OCI-LY1 (cell line): Measurements from ENCODE around the gene WDHD1.

ENCODE experiments used
- H2AFZ ChIP-seq: fragments of 200-600 bp; sonication (generic), shearing (Covaris generic); 2 replicates; pipeline ENCODE4 v1.6.0; 2014; ENCODE audit warnings: antibody characterized with exemption, mild to moderate bottlenecking, low read length
- H3F3A ChIP-seq: fragments of 200-600 bp; sonication (generic), shearing (Covaris generic); 2 replicates; pipeline ENCODE4 v1.6.0; 2014; ENCODE audit warnings: mild to moderate bottlenecking, antibody characterized with exemption, low read length, moderate library complexity; ENCODE audit not compliant: insufficient read depth
- H3K27ac ChIP-seq: fragments of 200-600 bp; sonication (generic); 2 replicates; pipeline ENCODE4 v1.5.1; 2014; ENCODE audit warnings: low read length, mixed run types, mild to moderate bottlenecking, low read depth; ENCODE audit not compliant: poor library complexity, severe bottlenecking
- H3K27me3 ChIP-seq: fragments of 200-600 bp; sonication (generic); 2 replicates; pipeline ENCODE4 v1.6.0; 2014; ENCODE audit warnings: antibody characterized with exemption, mild to moderate bottlenecking, low read length, moderate library complexity; ENCODE audit not compliant: insufficient read depth
- H3K36me3 ChIP-seq: fragments of 200-600 bp; sonication (generic); 2 replicates; pipeline ENCODE4 v1.6.1; 2014; ENCODE audit warnings: mild to moderate bottlenecking, antibody characterized with exemption, low read length, moderate library complexity, mixed read lengths; ENCODE audit not compliant: insufficient read depth
- H3K4me1 ChIP-seq: fragments of 200-600 bp; sonication (generic); 2 replicates; pipeline ENCODE4 v1.5.1; 2014; ENCODE audit warnings: mild to moderate bottlenecking, low read length, moderate library complexity; ENCODE audit not compliant: insufficient read depth, severe bottlenecking
- H3K4me2 ChIP-seq: fragments of 200-600 bp; sonication (generic), shearing (Covaris generic); 2 replicates; pipeline ENCODE4 v1.6.1; 2014; ENCODE audit warnings: low read length
- H3K4me3 ChIP-seq: fragments of 200-600 bp; sonication (generic); 2 replicates; pipeline ENCODE4 v1.5.1; 2014; ENCODE audit warnings: low read length, low read depth, mild to moderate bottlenecking, mixed read lengths; ENCODE audit not compliant: poor library complexity, severe bottlenecking
- H3K79me2 ChIP-seq: fragments of 200-600 bp; shearing (Covaris generic); 2 replicates; pipeline ENCODE4 v1.6.1; 2016; ENCODE audit warnings: mixed run types, low read length, mixed read lengths; ENCODE audit not compliant: insufficient read depth
- H3K9ac ChIP-seq: fragments of 200-600 bp; sonication (generic), shearing (Covaris generic); 2 replicates; pipeline ENCODE4 v1.6.1; 2014; ENCODE audit warnings: mild to moderate bottlenecking, low read length, mixed read lengths
- H3K9me2 ChIP-seq: fragments of 200-600 bp; sonication (generic), shearing (Covaris generic); 2 replicates; pipeline ENCODE4 v1.6.1; 2014; ENCODE audit warnings: low read depth, mild to moderate bottlenecking, low read length, mixed read lengths
- H3K9me3 ChIP-seq: fragments of 200-600 bp; shearing (Covaris generic); 2 replicates; pipeline ENCODE4 v1.6.1; 2014; ENCODE audit warnings: low read length, mixed read lengths
- H4K20me1 ChIP-seq: fragments of 200-600 bp; sonication (generic), shearing (Covaris generic); 2 replicates; pipeline ENCODE4 v1.6.0; 2016; ENCODE audit warnings: mild to moderate bottlenecking, low read length; ENCODE audit not compliant: insufficient read depth
- EZH2 ChIP-seq: fragments of 200-600 bp; sonication (generic), shearing (Covaris generic); IDR thresholded peaks from 2 replicates; pipeline ENCODE4 v1.8.0; 2017; ENCODE audit warnings: borderline replicate concordance, mixed run types, mild to moderate bottlenecking, antibody characterized with exemption, low read length, moderate library complexity, mixed read lengths
- TF ChIP-seq, protein P1 (sequence below): fragments of 200-600 bp; sonication (generic), shearing (Covaris generic); IDR thresholded peaks from 2 replicates; pipeline ENCODE4 v1.5.1; 2017; ENCODE audit warnings: mild to moderate bottlenecking, antibody characterized with exemption, low read length, moderate library complexity, mixed read lengths

Gene WDHD1

DNA sequence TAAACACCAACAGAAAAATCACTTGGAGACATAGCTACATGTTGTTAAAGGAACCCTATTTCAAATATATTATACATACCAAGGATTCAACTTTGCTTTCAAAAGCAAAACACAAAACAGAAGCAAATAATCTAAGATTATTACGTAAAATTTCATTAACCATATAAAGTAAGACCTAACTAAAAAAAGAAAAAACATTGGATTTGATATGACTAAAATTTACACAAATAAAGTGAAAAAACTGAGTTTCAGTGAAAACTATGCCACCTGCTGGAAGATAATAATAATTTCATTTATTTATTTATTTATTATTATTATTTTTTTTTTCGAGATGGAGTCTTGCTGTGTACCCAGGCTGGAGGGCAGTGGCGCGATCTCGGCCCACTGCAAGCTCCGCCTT, 45.2 kb downstream of the WDHD1 start:
- Histone ChIP-seq H3K4me2 (no peak overlapping the region), H3K36me3 (peaks cover 84% of the 10 kb centered on the region), H4K20me1 (no peaks in the 10 kb centered on the region), H3K9me2 (no peaks in the 10 kb centered on the region), H3K79me2 (no peaks in the 10 kb centered on the region), H3K27ac (no peak overlapping the region), H3K4me3 (no peak overlapping the region), H3K9me3 (no peaks in the 10 kb centered on the region; the same call in 1 of the 2 replicates), H2AFZ (no peak overlapping the region), H3F3A (no peaks in the 10 kb centered on the region; the same call in 1 of the 2 replicates), H3K27me3 (no peaks in the 10 kb centered on the region), H3K9ac (no peak overlapping the region), H3K4me1 (no peaks in the 10 kb centered on the region)
- TF ChIP-seq, protein P1, sequence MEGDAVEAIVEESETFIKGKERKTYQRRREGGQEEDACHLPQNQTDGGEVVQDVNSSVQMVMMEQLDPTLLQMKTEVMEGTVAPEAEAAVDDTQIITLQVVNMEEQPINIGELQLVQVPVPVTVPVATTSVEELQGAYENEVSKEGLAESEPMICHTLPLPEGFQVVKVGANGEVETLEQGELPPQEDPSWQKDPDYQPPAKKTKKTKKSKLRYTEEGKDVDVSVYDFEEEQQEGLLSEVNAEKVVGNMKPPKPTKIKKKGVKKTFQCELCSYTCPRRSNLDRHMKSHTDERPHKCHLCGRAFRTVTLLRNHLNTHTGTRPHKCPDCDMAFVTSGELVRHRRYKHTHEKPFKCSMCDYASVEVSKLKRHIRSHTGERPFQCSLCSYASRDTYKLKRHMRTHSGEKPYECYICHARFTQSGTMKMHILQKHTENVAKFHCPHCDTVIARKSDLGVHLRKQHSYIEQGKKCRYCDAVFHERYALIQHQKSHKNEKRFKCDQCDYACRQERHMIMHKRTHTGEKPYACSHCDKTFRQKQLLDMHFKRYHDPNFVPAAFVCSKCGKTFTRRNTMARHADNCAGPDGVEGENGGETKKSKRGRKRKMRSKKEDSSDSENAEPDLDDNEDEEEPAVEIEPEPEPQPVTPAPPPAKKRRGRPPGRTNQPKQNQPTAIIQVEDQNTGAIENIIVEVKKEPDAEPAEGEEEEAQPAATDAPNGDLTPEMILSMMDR, result no peak; the same call in 1 of the 2 replicates
- no peak for TF ChIP-seq EZH2

DNA sequence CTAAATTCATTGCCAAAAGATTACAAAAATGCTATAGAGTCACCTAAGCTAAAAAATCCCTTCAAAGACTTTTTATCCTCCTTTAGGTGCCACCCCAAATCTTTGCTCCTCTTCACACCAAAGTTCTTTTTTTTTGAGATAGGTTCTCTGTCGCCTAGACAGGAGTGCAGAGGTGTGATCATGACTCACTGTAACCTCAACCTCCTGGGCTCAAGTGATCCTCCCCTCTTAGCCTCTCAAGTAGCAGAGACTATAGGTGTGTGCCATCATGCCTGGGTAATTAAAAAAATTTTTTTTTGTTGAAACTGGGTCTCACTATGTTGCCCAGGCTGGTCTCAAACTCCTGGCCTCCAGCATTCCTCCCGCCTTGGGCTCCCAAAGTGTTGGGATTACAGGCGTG, 47.9 kb downstream of the WDHD1 start:
- H3K4me3 ChIP-seq, result no peak overlapping the region
- no peak overlapping the region for H3K4me2 ChIP-seq
- TF ChIP-seq, protein P1, result no peak
- TF ChIP-seq EZH2, result no peak
- H3K27ac ChIP-seq, result no peak overlapping the region
- no peaks in the 10 kb centered on the region for H3K79me2 ChIP-seq
- H3K9me3 ChIP-seq, result no peaks in the 10 kb centered on the region
- no peaks in the 10 kb centered on the region; the same call in 1 of the 2 replicates for H3F3A ChIP-seq
- no peak overlapping the region for H2AFZ ChIP-seq
- H3K36me3 ChIP-seq, result peaks cover 63% of the 10 kb centered on the region
- H3K9me2 ChIP-seq, result no peaks in the 10 kb centered on the region
- no peaks in the 10 kb centered on the region for H3K4me1 ChIP-seq
- H3K9ac ChIP-seq, result no peak overlapping the region
- no peaks in the 10 kb centered on the region for H3K27me3 ChIP-seq
- no peaks in the 10 kb centered on the region for H4K20me1 ChIP-seq

DNA sequence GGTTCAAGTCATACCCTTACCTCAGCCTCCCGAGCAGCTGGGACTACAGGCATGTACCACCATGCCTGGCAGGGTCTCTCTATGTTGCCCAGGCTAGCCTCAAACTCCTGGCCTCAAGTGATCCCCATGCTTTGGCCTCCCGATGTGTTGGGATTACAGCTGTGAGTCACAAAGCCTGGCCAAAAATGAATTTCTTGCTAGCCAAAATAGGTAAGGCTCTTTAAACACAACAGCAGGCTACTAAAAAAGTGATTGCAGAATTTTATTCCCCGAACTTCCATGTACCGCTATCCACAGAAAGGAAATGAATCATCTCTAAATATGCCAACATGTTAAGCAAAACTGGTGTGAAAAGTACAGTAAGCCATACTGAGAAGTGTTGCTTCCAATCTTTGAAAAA, 50.6 kb downstream of the WDHD1 start:
- H3K27me3 ChIP-seq, result no peaks in the 10 kb centered on the region
- H3K9me2 ChIP-seq, result no peaks in the 10 kb centered on the region
- TF ChIP-seq EZH2, result no peak
- TF ChIP-seq, protein P1, result no peak
- no peaks in the 10 kb centered on the region for H3K9me3 ChIP-seq
- no peak overlapping the region for H3K4me3 ChIP-seq
- no peaks in the 10 kb centered on the region for H3K79me2 ChIP-seq
- no peak overlapping the region for H2AFZ ChIP-seq
- H3K4me1 ChIP-seq, result no peaks in the 10 kb centered on the region
- H3K4me2 ChIP-seq, result no peak overlapping the region
- no peaks in the 10 kb centered on the region; the same call in 1 of the 2 replicates for H3F3A ChIP-seq
- peaks cover 49% of the 10 kb centered on the region for H3K36me3 ChIP-seq
- no peak overlapping the region for H3K9ac ChIP-seq
- no peak overlapping the region for H3K27ac ChIP-seq
- H4K20me1 ChIP-seq, result no peaks in the 10 kb centered on the region
